Stimulated activated CD8-positive, alpha-beta memory T cell treated with anti-CD3 and anti-CD28 coated beads, Interleukin-7, amount 100 ng/mL, for 24 hours (primary cell): ENCODE results near the gene NENF.

Source experiments
- DNase-seq: peaks from one replicate; pipeline ENCODE4 v3.0.0-alpha.2; 2020; ENCODE audit warnings: low read depth

NENF gene

DNA sequence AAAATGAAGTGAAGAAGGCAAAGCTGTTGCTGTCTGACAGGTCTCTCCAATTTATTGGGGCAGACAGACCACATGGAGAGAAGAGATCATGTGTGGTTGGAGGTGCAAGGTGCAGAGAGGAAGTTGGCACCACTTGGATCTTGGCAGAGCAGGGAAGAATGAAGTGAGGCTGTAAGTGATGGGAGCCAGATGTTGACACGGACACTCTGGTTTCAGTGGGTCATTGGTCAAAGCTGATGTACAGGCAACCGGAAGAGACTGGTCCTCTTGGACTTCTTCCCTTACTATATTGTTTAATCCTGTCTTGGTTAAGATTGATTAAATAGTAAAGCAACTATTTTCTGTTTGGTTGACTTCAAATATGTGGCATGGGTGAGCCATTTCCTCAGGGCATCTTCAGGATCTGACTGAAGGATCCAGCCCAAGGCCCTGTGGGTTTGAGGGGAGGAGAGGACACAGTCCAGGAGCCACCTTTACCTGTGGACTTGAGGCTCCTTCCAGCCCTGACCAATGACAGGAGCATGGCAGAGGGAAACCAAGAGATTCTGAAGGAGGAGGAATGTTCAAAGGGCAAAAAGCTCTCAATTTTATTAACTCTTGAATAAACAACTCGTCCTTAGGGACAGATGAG is 49.4 kb downstream of the NENF start:
- no peak for DNase-seq

DNA sequence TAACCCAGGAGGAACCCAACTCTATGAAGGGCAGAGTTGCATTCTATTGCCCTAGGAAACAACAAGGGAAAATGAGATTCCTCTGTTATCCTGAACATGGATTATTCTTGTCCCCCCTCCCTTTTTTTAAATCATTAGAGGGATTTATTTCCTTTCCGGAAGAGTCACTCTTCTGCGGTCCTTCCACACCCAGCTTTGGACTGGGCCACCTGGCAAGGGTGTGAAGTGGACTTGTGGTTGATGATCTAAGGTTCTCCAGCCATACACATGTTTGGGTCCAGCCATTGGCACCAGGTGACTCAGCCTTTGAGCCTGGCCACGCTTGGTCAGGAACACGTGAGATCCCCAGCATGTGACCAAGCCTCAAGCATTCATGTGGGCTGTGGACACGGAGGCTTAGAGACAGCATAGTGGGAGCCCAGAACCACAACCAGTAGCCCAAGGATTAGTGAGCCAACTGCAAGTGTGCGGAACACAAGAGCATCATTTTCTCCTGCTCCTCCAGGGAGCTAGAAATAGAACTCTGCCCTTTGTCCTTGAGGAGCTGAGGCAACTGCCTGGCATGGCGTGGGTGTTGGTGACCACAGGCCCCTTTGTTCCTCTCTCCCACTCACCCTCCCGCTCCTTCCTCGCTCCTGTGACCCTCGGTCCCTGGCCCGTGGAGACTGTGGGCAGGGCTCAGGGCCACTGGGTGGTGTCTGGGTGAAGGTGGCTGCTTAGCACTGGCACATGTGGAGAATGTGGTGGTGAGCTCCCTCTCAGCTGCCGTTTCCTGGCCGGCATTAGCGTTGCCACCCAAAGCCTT is 50.1 kb downstream of the NENF start:
- DNase-seq = no peak

DNA sequence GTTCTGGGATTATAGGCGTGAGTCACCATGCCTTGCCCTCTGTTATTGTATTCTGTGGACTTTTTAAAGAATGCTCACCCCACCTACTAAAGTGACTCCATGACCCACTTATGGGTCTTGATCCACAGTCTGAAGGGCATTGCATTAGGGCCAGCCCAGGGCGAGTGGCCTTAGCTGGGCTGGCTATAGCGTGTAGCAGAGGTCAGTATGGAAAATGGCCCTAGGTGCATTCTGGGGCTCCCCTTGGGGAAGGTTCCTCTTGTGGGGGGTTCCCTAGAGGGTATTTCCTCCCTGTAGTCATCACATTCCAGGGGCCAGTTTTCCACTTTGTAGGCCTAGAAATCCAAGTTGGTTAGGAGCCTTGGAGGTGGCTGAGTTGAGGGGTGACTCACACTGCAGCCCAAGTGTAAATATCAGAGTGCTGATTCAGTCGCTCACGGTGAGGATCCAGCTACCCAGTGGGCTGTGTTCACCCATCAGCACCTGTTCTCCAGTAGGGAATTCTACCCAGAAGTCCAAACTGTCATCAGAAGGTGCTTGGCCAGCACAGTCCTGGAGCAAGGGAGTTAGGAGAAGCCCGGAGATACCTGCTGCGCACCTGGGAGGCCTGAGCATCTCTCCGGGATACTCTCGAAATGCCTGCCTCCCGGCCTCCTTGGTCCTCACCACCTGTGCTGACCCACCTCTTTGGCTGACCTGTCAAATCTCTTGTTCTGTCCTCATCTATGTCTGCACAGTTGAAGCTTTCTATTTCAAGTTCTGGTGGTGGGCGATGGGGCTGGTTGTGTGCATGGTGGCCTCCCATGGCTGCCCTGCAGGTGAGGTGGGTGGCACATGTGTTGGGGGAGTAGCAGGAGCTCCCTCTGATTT is 52.2 kb downstream of the NENF start:
- DNase-seq = no peak

DNA sequence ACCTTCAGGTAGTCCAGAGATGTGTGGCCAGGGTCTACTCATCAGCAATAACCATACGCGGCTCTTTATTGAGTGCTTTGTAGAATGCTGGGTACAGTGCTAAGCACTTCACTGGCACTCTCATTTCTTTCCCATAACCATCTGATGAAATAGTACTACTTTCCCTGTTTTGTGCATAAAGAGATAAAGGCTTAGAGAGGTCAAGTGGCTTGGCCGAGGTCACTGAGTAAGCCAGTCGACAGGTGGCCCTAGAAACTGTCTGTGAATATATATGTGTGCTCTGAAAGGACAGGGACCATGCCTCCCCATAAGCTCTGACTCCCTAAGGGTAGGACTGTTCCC is 52.8 kb downstream of the NENF start:
- DNase-seq = no peak

- DNase-seq = no peak
Measured at GRCh38 chr1:212485913-212486618, 53.3 kb downstream of the NENF start.

DNA sequence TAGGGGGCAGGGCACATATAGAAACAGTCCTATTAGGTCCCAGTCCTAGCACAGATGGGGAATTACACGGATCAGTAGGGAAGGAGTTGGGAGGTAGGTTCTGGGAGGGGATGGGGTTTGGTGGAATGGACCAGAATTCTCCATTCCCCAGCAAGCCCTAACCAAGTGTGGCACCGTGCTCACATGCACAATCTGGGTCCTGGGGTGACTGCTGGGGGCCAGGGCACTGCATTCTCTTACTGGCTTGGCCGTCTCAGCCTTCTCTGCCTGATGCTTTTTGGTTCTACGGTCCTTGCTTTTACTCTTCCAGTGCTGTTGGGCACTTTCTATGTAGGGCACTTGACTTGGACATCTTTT is 53.9 kb downstream of the NENF start:
- no peak for DNase-seq

DNA sequence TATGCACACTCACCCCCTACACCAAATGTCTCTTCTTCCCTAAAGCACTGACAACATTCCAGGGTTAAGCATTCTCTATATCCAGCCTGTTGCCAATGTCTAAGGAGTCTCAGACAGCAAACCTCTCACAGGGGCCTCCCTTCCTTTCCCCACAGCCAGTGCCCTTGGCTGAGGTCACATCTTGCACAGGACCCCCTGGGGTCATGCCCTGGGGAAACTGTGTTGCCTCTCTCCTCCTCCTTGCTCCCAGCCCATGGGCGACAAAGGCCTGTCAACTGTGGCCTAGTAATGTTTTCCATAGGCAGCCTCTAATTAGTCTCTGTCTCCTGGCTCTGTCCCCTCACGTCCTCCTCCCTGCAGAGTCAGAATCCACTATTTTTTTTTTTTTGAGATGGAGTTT is 54.6 kb downstream of the NENF start:
- DNase-seq = no peak

GRCh38 chr1:212487774-212488435 is 55.2 kb downstream of the NENF start:
- no peak for DNase-seq

DNA sequence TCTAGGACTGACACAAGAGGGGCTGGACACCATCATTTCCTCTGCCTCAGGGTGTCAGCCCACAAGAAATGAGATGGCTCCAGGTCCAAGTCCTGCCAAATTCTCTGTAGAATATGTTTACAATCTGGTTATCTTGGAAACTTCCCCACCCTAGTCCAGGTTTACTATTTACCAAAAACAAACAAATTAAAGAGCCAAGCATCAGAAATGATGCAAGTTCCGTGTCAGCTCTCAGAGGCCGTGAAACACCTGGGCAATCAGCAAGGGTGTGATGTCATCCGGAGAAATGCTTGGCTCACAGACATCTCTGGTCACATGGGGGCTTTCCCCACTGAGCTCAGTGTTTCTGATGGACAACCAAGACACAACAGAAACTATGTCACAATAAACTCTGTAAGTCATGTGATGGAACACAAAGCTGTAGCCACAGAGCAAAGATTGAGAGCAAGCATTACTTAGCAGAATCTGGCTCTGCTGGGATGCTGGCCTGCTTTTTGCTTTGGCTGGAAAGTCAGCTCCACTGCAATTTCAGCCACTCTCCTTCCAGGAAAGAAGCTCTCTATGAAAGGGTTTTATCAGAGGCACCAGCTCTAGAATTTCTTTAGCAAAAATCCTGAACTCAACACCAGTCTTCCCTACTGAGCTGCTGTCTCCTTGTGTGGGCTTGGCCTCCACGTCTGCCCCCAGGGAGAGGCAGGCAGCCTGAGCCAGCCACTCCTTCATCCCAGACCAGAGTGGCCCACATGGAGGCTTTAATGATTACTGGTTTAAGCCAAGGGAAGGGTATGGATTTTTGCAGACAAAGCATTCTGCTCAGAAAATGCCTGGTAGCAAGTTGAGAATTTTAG is 55.9 kb downstream of the NENF start:
- DNase-seq = no peak

DNA sequence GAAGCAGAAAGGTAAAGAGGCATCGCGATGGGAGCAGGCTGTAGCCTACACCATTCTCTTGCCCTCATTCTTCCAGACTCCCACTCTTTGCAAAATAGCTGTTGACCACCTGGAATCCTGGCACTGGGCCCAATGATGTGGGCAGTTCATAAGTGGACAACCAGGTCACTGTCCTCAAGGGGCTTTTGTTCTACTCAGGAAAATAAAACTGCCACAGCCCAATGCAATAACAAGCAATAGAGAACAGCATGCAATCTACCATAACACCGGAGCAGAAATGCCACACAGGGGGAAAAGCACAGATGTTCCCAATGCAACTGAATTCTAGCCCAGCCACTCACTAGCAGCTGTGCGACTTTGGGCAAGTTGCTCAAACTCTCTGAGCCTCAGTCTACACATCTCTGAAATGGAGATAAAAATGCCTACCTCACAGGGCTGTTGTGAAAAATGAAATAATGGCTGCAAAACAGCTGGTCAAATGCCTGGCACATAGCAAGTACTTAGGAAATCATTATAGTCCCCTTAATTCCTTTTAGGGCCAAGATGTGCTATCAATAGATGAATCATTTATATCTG is 56.7 kb downstream of the NENF start:
- no peak for DNase-seq

DNA sequence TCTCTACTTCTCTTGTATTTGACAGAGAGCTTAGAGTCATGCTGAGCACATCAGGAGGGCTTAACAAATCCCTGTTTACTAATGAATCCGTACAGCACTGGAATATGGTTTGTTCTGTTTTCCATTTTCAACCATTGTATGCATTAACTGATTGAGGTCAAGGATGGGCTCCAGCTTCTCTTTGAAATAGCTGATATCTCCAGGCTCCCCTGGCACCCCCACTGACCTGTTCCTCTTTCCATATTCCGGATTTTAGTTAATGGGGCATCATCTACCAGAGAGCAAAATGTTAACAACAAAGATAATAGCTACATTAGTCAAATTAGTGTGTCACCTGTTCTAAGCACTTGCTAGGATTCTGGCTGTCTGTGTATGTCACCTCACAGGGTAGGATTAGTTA is 57.6 kb downstream of the NENF start:
- no peak for DNase-seq

GRCh38 chr1:212491454-212491853 is 58.7 kb downstream of the NENF start:
- DNase-seq = no peak
